ENCODE results near the gene HOXD10. TPM values are rescaled to one million over a fixed set of nuclear protein-coding genes. Genes with fewer than 3 reads are reported as not detected.

The HOXD10 gene
- total RNA-seq, 1 donor, result not detected

GRCh38 chr2:176140513-176141317 lies 24.1 kb downstream of the HOXD10 start:
- TF ChIP-seq CTCF (IDR thresholded peaks at IDR 0.05; ENCODE audit: insufficient read depth, low read length), result peak; percentile 81
- peak; percentile 47 for DNase-seq (ENCODE audit: low read depth)

GRCh38 chr2:176142281-176142680 lies 25.7 kb downstream of the HOXD10 start:
- no peak overlapping the region for H3K4me3 ChIP-seq (ENCODE audit: low read depth, low read length)
- no peak for DNase-seq (ENCODE audit: low read depth)
- TF ChIP-seq CTCF (IDR thresholded peaks at IDR 0.05; ENCODE audit: insufficient read depth, low read length), result no peak

More at GRCh38 chr2:176140513-176141317, 24.1 kb downstream of the HOXD10 start:
- peak overlapping the region; percentile 67 for H3K4me3 ChIP-seq (ENCODE audit: low read depth, low read length)

- TF ChIP-seq CTCF (IDR thresholded peaks at IDR 0.05; ENCODE audit: insufficient read depth, low read length), result no peak
- no peak overlapping the region for H3K4me3 ChIP-seq (ENCODE audit: low read depth, low read length)
- no peak for DNase-seq (ENCODE audit: low read depth)
These were observed 28.7 kb downstream of the HOXD10 start for GRCh38 chr2:176145085-176145969.

- DNase-seq (ENCODE audit: low read depth), result no peak
- no peak overlapping the region for H3K4me3 ChIP-seq (ENCODE audit: low read depth, low read length)
- TF ChIP-seq CTCF (IDR thresholded peaks at IDR 0.05; ENCODE audit: insufficient read depth, low read length), result no peak
These were observed 29.5 kb downstream of the HOXD10 start for GRCh38 chr2:176146101-176146500.

- no peak for TF ChIP-seq CTCF (IDR thresholded peaks at IDR 0.05; ENCODE audit: insufficient read depth, low read length)
- no peak overlapping the region for H3K4me3 ChIP-seq (ENCODE audit: low read depth, low read length)
- DNase-seq (ENCODE audit: low read depth), result no peak
These were observed 30.1 kb downstream of the HOXD10 start for GRCh38 chr2:176146645-176147044.

- no peak for TF ChIP-seq CTCF (IDR thresholded peaks at IDR 0.05; ENCODE audit: insufficient read depth, low read length)
- DNase-seq (ENCODE audit: low read depth), result no peak
- H3K4me3 ChIP-seq (ENCODE audit: low read depth, low read length), result no peak overlapping the region
These were observed 30.7 kb downstream of the HOXD10 start for GRCh38 chr2:176147210-176147799.
